Cardiac atrium fibroblast (primary cell): ENCODE results near the gene DGCR8. TPM values are rescaled to one million over a fixed set of nuclear protein-coding genes. Genes with fewer than 3 reads are reported as not detected.

Experiments
- total RNA-seq: library from RNA; depleted of rRNA; stranded (reverse); fragments of >200 nt; gene quantifications from 2 replicates; pipeline ENCODE4 v1.2.3, GENCODE V29; 2015

Gene DGCR8
- 18.6 and 22.4 TPM in 2 replicates for total RNA-seq

DNA sequence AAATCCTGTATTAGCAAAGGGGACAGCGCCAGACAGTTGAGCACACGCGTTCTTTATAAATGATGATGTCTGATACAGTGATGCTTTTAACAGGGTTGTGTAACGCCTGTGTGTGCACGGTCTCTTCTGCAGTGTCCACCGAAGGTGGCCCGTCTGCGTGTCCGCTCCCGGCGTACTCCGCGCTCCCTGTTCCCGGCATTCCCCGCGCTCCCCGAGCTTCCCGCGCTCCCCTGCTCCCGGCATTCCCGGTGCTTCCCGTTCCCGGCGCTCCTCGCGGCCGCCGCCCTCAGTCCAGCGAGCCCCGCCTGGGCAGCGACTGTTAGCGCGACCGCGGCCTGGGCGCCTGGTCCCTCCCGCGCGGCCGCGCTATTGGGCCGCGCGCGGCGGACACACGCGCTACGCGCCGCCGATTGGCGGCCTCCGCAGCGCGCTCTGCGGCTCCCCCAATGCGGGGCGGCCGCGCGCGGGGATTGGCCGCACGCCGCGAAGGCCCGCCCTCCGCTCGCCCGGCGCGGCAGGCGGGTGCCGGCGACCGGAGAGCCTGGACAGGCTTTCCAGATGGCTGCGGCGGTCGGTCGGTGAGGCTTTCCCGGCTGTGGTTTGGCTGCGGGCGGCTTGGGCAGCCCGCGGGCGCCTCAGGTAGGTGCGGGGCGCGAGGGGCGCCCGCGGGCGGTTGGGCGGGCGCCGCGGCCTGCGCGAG, at the start of gene DGCR8:
DGCR8 (plus strand) TSS at position 497 of the 700 bp plus-strand sequence. CDS start 5,723 bp downstream, outside the sequence.

GRCh38 chr22:20115691-20116375, 35.8 kb downstream of the DGCR8 start, which contains the start of gene RANBP1:
TSS of gene RANBP1 (plus strand) at chr22:20116104. CDS start at chr22:20116185, 81 bp downstream.

GRCh38 chr22:20116951-20117632, 37.1 kb downstream of the DGCR8 start, which contains the start of gene TRMT2A:
TSS of gene TRMT2A (minus strand) at chr22:20117226. CDS start at chr22:20116906, 320 bp downstream.

GRCh38 chr22:20131597-20131858, 51.5 kb downstream of the DGCR8 start, which contains the start of gene ZDHHC8:
TSS of gene ZDHHC8 (plus strand) at chr22:20131804. CDS start at chr22:20131948, 144 bp downstream.

DNA sequence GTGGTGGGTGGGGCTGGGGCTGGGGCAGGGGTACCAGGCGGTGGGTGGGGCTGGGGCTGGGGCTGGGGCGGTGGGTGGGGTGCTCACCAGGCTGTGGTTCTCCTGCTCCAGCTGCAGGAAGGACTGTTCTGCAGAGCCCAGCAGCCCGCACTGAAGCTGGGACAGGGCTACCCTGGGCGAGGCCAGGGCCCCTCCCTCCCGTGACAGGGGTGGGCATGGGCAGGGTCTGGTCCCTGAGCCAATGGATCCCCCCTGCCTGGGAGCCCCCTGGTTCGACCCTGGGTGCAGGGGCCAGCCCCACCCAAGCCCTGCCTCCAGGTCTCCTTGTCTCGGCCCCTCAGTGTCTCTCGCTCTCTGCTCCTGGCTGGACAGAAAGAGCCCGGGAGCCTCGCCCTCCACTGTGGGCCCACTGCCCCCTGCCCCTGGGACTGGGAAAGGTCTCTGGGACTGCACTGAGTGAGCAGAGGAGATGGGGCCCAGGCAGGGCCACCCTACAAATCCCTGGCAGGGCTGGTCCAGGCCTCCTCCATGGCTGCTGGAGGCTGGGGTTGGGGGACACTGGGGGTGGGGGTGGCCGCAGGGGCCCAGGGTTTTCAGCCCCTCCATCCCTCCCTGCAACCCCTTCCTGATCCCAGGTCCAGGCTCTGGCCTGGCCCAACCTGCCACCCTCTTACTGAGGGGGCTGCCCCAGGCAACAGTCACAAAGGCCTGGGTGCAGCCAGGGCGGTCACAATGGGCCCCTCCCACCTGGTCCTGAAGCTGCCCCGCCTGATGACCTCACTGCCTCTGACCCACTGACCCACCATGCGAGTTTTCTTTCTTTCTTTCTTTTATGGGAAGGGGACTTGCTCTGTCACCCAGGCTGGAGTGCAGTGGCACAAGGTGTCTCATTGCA, 70.6 kb downstream of the DGCR8 start, which contains the start of gene CCDC188:
CCDC188 (minus strand) TSS at position 675 of the 895 bp plus-strand sequence; CDS start at position 606, 69 bp downstream.

Other genes with a start within 250 kb of the DGCR8 start
- 8.1 and 12.3 TPM in 2 replicates for gene GNB1L, start 225.4 kb upstream of the DGCR8 start, total RNA-seq
- 28.7 and 32.7 TPM in 2 replicates for gene RTL10, start 225.4 kb upstream of the DGCR8 start, total RNA-seq
- gene COMT, start 138.5 kb upstream of the DGCR8 start, total RNA-seq = 349 and 404 TPM in 2 replicates
- 20.8 and 23.2 TPM in 2 replicates for gene TXNRD2, start 138.4 kb upstream of the DGCR8 start, total RNA-seq
- 11.3 and 16.6 TPM in 2 replicates for gene ARVCF, start 63.4 kb upstream of the DGCR8 start, total RNA-seq
- gene TANGO2, start 59.1 kb upstream of the DGCR8 start, total RNA-seq = 25.9 and 27.3 TPM in 2 replicates
- gene RANBP1, start 35.9 kb downstream of the DGCR8 start, total RNA-seq = 156 and 256 TPM in 2 replicates
- 29.3 and 33.0 TPM in 2 replicates for gene TRMT2A, start 37.0 kb downstream of the DGCR8 start, total RNA-seq
- gene ZDHHC8, start 51.6 kb downstream of the DGCR8 start, total RNA-seq = 10.9 and 38.3 TPM in 2 replicates
- 0.49 and 10.1 TPM in 2 replicates for gene CCDC188, start 70.8 kb downstream of the DGCR8 start, total RNA-seq
- gene RTN4R, start 188.1 kb downstream of the DGCR8 start, total RNA-seq = 0.54 and 0.97 TPM in 2 replicates
- 39.9 and 51.8 TPM in 2 replicates for gene DGCR6L, start 239.8 kb downstream of the DGCR8 start, total RNA-seq